ENCODE data around the gene IL10.

The IL10 gene

DNA sequence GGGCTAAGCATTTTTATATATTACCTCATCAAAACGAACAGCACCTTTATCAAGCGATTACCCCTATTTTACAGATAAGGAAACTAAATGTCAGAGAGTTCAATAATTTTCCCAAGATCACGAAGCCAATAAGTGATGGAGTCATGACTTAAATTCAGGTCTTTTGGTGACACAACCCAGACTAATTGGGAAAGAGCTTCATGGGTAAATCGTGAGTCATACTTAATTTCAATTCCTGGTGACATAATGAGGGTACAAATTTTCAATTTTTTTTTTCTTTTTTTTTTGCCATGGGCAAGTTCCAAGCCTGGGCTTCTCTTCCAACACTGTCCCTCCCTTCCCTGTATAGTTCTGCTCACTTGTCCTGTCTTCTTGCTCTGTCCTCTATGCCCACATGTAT, 30.1 kb upstream of the IL10 start:
- no peak overlapping the region for H3K4me3 ChIP-seq
- intact Hi-C loops (cut with DNase I; ENCODE audit: low total_unique reads), result loop anchor here (10.0 kb wide), 1 partner anchor 168 kb away; the partner anchor contains the start of gene DYRK3
- no peak overlapping the region for H3K27ac ChIP-seq
- TF ChIP-seq, protein P1, sequence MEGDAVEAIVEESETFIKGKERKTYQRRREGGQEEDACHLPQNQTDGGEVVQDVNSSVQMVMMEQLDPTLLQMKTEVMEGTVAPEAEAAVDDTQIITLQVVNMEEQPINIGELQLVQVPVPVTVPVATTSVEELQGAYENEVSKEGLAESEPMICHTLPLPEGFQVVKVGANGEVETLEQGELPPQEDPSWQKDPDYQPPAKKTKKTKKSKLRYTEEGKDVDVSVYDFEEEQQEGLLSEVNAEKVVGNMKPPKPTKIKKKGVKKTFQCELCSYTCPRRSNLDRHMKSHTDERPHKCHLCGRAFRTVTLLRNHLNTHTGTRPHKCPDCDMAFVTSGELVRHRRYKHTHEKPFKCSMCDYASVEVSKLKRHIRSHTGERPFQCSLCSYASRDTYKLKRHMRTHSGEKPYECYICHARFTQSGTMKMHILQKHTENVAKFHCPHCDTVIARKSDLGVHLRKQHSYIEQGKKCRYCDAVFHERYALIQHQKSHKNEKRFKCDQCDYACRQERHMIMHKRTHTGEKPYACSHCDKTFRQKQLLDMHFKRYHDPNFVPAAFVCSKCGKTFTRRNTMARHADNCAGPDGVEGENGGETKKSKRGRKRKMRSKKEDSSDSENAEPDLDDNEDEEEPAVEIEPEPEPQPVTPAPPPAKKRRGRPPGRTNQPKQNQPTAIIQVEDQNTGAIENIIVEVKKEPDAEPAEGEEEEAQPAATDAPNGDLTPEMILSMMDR (IDR thresholded peaks at IDR 0.05), result no peak
- no peaks in the 10 kb centered on the region for H3K9me3 ChIP-seq
- no peaks in the 10 kb centered on the region for H3K4me1 ChIP-seq
- no peaks in the 10 kb centered on the region for H3K36me3 ChIP-seq
- DNase-seq, result no peak
- peaks cover 0 to 8% of the 10 kb centered on the region in 2 donors for H3K27me3 ChIP-seq

GRCh38 chr1:206801467-206801866, 29.2 kb upstream of the IL10 start:
- TF ChIP-seq, protein P1 (IDR thresholded peaks at IDR 0.05), result no peak
- Histone ChIP-seq H3K27me3 (peaks cover 0 to 8% of the 10 kb centered on the region in 2 donors), H3K4me3 (no peak overlapping the region), H3K9me3 (no peaks in the 10 kb centered on the region), H3K27ac (no peak overlapping the region), H3K36me3 (no peaks in the 10 kb centered on the region), H3K4me1 (no peaks in the 10 kb centered on the region)
- intact Hi-C loops (cut with DNase I; ENCODE audit: low total_unique reads), result loop anchor here (10.0 kb wide), 1 partner anchor 167 kb away; the partner anchor contains the start of gene DYRK3
- no peak for DNase-seq

GRCh38 chr1:206800891-206801290, 28.6 kb upstream of the IL10 start:
- intact Hi-C loops (cut with DNase I; ENCODE audit: low total_unique reads), result loop anchor here (10.0 kb wide), 1 partner anchor 166 kb away; the partner anchor contains the start of gene DYRK3

DNA sequence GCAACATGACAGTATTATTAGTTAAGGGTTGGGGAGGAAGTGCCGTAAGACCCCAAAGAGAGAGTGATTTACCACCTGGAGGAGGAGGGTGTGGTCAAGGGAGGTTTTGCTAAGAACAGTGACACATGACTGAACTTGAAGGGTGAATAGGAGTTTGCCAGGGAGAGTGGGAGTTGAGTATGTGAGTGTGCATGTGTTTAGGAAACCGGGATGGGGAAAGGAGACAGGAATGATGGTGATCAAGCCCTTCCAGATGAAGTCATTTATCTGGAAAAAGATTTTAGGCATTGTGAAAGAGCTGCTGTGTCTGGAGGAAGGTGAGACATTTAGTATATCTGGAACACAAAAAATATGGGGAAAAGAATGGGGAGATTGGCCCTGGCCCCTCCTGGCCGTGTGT, 28.1 kb upstream of the IL10 start:
- intact Hi-C loops (cut with DNase I; ENCODE audit: low total_unique reads), result loop anchor here (10.0 kb wide), 1 partner anchor 166 kb away; the partner anchor contains the start of gene DYRK3
- Histone ChIP-seq H3K4me3 (no peak overlapping the region), H3K27ac (no peak overlapping the region)

More at GRCh38 chr1:206800891-206801290, 28.6 kb upstream of the IL10 start:
- Histone ChIP-seq H3K27me3 (peaks cover 0 to 8% of the 10 kb centered on the region in 2 donors), H3K36me3 (no peaks in the 10 kb centered on the region), H3K4me1 (no peaks in the 10 kb centered on the region), H3K4me3 (no peak overlapping the region), H3K9me3 (no peaks in the 10 kb centered on the region), H3K27ac (no peak overlapping the region)
- TF ChIP-seq, protein P1 (IDR thresholded peaks at IDR 0.05), result no peak
- DNase-seq, result no peak

GRCh38 chr1:206799311-206799710, 27.0 kb upstream of the IL10 start:
- Histone ChIP-seq H3K9me3 (no peaks in the 10 kb centered on the region), H3K27me3 (peaks cover 0 to 4% of the 10 kb centered on the region in 2 donors), H3K4me1 (no peaks in the 10 kb centered on the region), H3K4me3 (no peak overlapping the region), H3K27ac (no peak overlapping the region), H3K36me3 (no peaks in the 10 kb centered on the region)
- intact Hi-C loops (cut with DNase I; ENCODE audit: low total_unique reads), result no loop called here
- DNase-seq, result no peak
- TF ChIP-seq, protein P1 (IDR thresholded peaks at IDR 0.05), result no peak

More for the DNA sequence above, 28.1 kb upstream of the IL10 start:
- peaks cover 0 to 8% of the 10 kb centered on the region in 2 donors for H3K27me3 ChIP-seq
- DNase-seq, result no peak
- no peaks in the 10 kb centered on the region for H3K4me1 ChIP-seq
- no peaks in the 10 kb centered on the region for H3K36me3 ChIP-seq
- TF ChIP-seq, protein P1 (IDR thresholded peaks at IDR 0.05), result no peak
- no peaks in the 10 kb centered on the region for H3K9me3 ChIP-seq
